Astrocyte of the spinal cord (primary cell): ENCODE results near the gene UMODL1.

ENCODE experiments used
- DNase-seq: peaks from one replicate; pipeline ENCODE4 v3.0.0; 2011; ENCODE audit warnings: low read depth, low spot score
- H3K4me3 ChIP-seq: 2 replicates; pipeline ENCODE4 v1.5.1; 2011; ENCODE audit warnings: low read depth, mild to moderate bottlenecking, low read length, moderate library complexity
- CTCF ChIP-seq: IDR thresholded peaks from 2 replicates; pipeline ENCODE4 v1.5.1; 2012; ENCODE audit warnings: low read depth, mild to moderate bottlenecking, low read length, inconsistent platforms
- in situ Hi-C: cut with HindIII; loops from 2 replicates; pipeline ENCODE4 v1.10.0; 2017; ENCODE audit warnings: low sequenced_read_pairs

UMODL1 gene

GRCh38 chr21:42190486-42190863 is 119.4 kb downstream of the UMODL1 start:
- DNase-seq, result no peak
- in situ Hi-C loops, result no loop called here
- no peak for TF ChIP-seq CTCF

GRCh38 chr21:42191064-42191463 is 119.9 kb downstream of the UMODL1 start:
- TF ChIP-seq CTCF, result no peak
- in situ Hi-C loops, result no loop called here
- H3K4me3 ChIP-seq, result no peak overlapping the region
- no peak for DNase-seq

More at GRCh38 chr21:42190486-42190863, 119.4 kb downstream of the UMODL1 start:
- H3K4me3 ChIP-seq, result no peak overlapping the region

GRCh38 chr21:42191696-42192595 is 120.8 kb downstream of the UMODL1 start:
- in situ Hi-C loops, result no loop called here
- H3K4me3 ChIP-seq, result no peak overlapping the region
- no peak for DNase-seq
- TF ChIP-seq CTCF, result no peak
